GM10266 (cell line): ENCODE results near the gene ATRN.

ENCODE experiments used
- DNase-seq: peaks from one replicate; pipeline ENCODE4 v3.0.0; 2012; ENCODE audit errors: extremely low spot score
- TF ChIP-seq, protein P1 (sequence below): IDR thresholded peaks from 2 replicates; pipeline ENCODE4 v1.5.1; 2012; ENCODE audit warnings: mild to moderate bottlenecking, low read depth; ENCODE audit not compliant: control insufficient read depth, insufficient read depth; ENCODE audit errors: missing control alignments

ATRN gene

DNA sequence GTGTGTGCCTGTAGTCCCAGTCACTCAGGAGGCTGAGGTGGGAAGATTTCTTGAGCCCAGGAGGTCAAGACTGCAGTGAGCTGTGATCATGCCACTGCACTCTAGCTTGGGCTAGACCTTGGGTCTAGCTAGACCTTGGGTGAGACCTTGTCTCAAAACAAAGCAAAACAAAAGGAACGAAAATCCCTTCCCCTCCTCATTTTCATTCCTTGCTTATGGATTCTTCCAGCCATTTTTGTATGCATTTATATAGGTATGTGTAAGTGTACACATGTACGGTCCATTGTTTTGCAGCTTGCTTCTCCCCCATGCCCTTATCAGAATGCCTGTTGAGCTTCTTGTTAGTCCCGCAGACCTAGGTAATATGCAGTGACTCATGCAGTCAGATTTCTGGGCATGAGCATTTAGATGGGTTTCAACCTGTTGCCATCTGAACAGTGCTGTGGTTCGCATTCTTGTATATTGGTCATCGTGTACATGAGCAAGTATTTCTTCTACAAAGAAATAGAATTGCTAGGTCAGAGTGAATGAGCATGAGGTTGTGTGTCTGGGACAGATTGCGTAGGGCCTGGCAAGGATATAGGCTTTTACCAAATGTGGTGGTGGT, 73.2 kb downstream of the ATRN start:
- TF ChIP-seq, protein P1, sequence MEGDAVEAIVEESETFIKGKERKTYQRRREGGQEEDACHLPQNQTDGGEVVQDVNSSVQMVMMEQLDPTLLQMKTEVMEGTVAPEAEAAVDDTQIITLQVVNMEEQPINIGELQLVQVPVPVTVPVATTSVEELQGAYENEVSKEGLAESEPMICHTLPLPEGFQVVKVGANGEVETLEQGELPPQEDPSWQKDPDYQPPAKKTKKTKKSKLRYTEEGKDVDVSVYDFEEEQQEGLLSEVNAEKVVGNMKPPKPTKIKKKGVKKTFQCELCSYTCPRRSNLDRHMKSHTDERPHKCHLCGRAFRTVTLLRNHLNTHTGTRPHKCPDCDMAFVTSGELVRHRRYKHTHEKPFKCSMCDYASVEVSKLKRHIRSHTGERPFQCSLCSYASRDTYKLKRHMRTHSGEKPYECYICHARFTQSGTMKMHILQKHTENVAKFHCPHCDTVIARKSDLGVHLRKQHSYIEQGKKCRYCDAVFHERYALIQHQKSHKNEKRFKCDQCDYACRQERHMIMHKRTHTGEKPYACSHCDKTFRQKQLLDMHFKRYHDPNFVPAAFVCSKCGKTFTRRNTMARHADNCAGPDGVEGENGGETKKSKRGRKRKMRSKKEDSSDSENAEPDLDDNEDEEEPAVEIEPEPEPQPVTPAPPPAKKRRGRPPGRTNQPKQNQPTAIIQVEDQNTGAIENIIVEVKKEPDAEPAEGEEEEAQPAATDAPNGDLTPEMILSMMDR, result no peak
- no peak for DNase-seq

DNA sequence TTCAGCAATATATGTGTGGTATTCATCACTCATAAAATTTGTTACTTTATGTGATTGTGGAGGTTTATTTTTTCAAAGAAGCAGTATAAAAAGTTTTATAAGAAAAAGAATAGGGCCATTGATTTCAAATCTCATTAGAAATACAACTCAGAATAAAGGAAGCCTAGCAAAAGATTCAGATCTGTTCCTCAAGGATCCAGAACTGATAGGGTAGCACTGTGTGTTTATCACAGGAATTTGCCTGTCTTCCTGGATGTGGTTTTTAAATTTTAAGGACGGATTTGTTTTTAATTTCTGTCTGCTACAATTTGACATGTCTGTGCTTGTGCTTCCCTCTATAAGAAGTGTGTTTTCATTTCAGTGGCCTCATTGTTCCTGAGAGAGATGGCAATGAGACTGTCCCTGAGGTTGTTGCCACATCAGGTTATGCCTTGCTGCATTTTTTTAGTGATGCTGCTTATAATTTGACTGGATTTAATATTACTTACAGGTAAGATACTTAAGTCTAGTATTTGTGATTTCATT, 74.6 kb downstream of the ATRN start:
- no peak for DNase-seq
- TF ChIP-seq, protein P1, result no peak

DNA sequence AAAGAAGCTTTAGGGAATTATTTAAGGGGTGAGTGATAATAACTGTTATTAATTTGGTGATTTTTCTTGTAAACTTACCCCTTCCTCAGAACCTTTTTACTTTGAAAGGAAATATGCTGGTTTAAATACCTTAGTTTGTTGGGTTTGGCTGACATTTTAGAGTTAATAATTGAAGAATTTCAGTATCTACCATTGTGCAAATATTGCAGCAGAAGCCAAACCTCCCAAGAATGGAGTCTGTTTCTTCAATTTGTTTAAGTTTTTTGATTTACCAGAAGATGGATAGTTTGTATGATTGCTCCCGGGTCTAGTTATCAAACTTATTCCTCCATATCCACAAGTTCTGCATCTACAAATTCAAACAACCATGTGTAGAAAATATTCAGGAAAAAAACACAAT, 77.1 kb downstream of the ATRN start:
- no peak for DNase-seq
- TF ChIP-seq, protein P1, result no peak

GRCh38 chr20:3550837-3551236, 80.0 kb downstream of the ATRN start:
- TF ChIP-seq, protein P1, result no peak

DNA sequence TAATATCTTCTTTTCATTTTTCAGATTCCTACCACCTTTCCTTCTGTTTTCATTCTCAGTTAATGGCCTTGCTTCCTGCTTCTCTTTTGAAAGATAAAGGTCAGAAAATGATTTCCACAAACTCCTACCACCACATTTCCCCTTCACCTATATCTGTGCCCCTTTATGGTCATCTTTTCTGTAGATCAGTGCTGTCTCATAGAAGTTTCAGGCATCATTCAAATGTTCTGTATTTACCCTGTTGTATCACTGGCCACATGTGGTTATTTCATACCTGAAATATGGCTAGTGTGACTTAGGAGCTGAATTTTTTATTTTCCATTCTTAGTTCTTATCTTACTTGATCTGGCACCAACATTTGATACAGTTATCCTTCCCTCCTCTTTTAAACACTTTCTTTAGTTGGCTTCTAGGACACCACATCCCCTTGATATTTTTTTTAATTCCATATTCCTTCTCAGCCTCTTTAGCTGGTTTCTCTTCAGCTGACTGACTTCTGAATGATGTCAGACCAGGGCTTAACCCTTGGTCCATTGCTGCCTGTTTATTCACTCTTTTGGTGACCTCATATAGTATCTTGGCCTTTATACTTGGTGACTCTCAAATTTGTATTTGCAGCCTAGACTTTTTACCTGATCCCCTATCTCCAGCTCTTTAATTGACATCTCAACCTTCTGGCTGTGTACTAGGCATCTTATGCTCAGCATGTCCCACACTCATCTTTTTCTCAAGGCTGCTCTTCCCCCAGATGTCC, 81.0 kb downstream of the ATRN start:
- no peak for DNase-seq
- TF ChIP-seq, protein P1, result no peak

More at GRCh38 chr20:3550837-3551236, 80.0 kb downstream of the ATRN start:
- DNase-seq, result no peak

- TF ChIP-seq, protein P1, result no peak
- DNase-seq, result no peak
Observed at GRCh38 chr20:3553663-3554062, 82.8 kb downstream of the ATRN start.

DNA sequence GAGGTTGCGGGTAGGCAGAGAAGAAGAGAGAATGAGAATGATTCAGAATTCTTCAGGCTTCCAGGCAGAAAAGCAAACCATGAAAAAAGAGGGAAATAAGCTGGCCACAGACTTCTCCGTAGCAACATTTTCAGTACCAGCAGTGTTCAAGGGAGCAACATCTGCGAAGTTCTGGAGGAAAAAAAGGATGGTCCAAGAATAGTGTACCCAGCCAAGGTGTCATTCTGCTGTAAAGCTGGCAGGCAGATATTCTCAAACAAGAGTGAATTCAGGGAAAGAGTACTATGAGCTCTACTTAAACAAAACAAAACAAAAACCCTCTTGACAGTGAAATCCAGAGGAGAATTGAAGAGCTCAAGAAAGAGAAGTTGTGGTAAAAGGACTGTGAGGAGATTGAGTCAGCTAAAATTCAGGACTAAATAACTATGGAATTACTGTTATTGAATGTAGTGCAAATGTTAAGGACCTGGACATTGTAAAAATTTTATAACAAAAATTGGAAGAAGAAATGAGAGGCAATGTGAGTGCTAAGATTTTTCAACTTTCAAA, 86.5 kb downstream of the ATRN start:
- TF ChIP-seq, protein P1, result no peak
- no peak for DNase-seq
